NCI-H774 (cell line): Measurements from ENCODE around the gene FOXN3.

Experiments used
- DNase-seq: peaks from one replicate; lab custom pipeline; 2025; lab: John Stamatoyannopoulos, UW

FOXN3 gene

GRCh38 chr14:89417091-89417464 lies at the start of gene FOXN3:
FOXN3 (minus strand) TSS chr14:89417233; CDS start chr14:89412476, 4,757 bp downstream.
- DNase-seq: peak; percentile 89

- DNase-seq: no peak
Observed at GRCh38 chr14:89466484-89466883, 49.5 kb upstream of the FOXN3 start.

- no peak for DNase-seq
Observed at GRCh38 chr14:89465876-89466275, 48.8 kb upstream of the FOXN3 start.

GRCh38 chr14:89461256-89461655 lies 44.2 kb upstream of the FOXN3 start:
- no peak for DNase-seq

- no peak for DNase-seq
Observed at GRCh38 chr14:89458713-89459420, 41.8 kb upstream of the FOXN3 start.

GRCh38 chr14:89457007-89457406 lies 40.0 kb upstream of the FOXN3 start:
- DNase-seq: no peak

- no peak for DNase-seq
Observed at GRCh38 chr14:89455412-89455811, 38.4 kb upstream of the FOXN3 start.

- no peak for DNase-seq
Observed at GRCh38 chr14:89454996-89455395, 38.0 kb upstream of the FOXN3 start.

GRCh38 chr14:89452281-89452680 lies 35.2 kb upstream of the FOXN3 start:
- DNase-seq: no peak

GRCh38 chr14:89451229-89451628 lies 34.2 kb upstream of the FOXN3 start:
- no peak for DNase-seq

- no peak for DNase-seq
Observed at GRCh38 chr14:89447182-89447944, 30.3 kb upstream of the FOXN3 start.

GRCh38 chr14:89445273-89445973 lies 28.4 kb upstream of the FOXN3 start:
- DNase-seq: no peak

GRCh38 chr14:89444516-89445125 lies 27.6 kb upstream of the FOXN3 start:
- DNase-seq: no peak

GRCh38 chr14:89444044-89444443 lies 27.0 kb upstream of the FOXN3 start:
- no peak for DNase-seq

- DNase-seq: no peak
Observed at GRCh38 chr14:89443042-89443629, 26.1 kb upstream of the FOXN3 start.

- no peak for DNase-seq
Observed at GRCh38 chr14:89442280-89442679, 25.2 kb upstream of the FOXN3 start.

- DNase-seq: no peak
Observed at GRCh38 chr14:89440986-89441909, 24.2 kb upstream of the FOXN3 start.

GRCh38 chr14:89435892-89436656 lies 19.0 kb upstream of the FOXN3 start:
- no peak for DNase-seq

GRCh38 chr14:89435492-89435891 lies 18.5 kb upstream of the FOXN3 start:
- DNase-seq: no peak

- DNase-seq: no peak
Observed at GRCh38 chr14:89432226-89432625, 15.2 kb upstream of the FOXN3 start.
